Gastrocnemius medialis (tissue), 4 donors: ENCODE data around the gene HLA-B. TPM values are rescaled to one million over a fixed set of nuclear protein-coding genes. Genes with fewer than 3 reads are reported as not detected.

Experiments used
- ATAC-seq, 2 donors: fragments of 150-250 bp; one replicate each; pipeline ENCODE4 v1.9.1; 2016
- DNase-seq, 2 donors: peaks; one replicate each; pipeline ENCODE4 v3.0.0-alpha.2; 2019
- H3K27ac ChIP-seq, 4 donors: fragments of 200-600 bp; sonication (generic); 1 replicate in 1 of 4; 2 replicates in 3 of 4; pipeline ENCODE4 v1.5.1; 2016 to 2018; ENCODE audit warnings: mild to moderate bottlenecking in 2 of 4, moderate library complexity in 1 of 4
- H3K27me3 ChIP-seq, 3 donors: fragments of 200-600 bp; sonication (generic) in 2 of 3; 1 replicate in 1 of 3; 2 replicates in 2 of 3; pipeline versions ENCODE4 v1.5.1 to v1.6.0; 2016 to 2019; ENCODE audit warnings: mild to moderate bottlenecking in 1 of 3, moderate library complexity in 1 of 3
- H3K36me3 ChIP-seq, 2 donors: fragments of 200-600 bp; sonication (generic) in 1 of 2; one replicate each; pipeline ENCODE4 v1.5.1; 2017 to 2018
- H3K4me1 ChIP-seq, 2 donors: fragments of 200-600 bp; sonication (generic) in 1 of 2; one replicate each; pipeline ENCODE4 v1.5.1; 2016 to 2017; ENCODE audit warnings: mild to moderate bottlenecking in 2 of 2
- H3K4me3 ChIP-seq, 4 donors: fragments of 200-600 bp; sonication (generic) in 3 of 4; 1 replicate in 1 of 4; 2 replicates in 3 of 4; pipeline ENCODE4 v1.5.1; 2016 to 2019; ENCODE audit warnings: mild to moderate bottlenecking in 2 of 4
- H3K9me3 ChIP-seq, 3 donors: fragments of 200-600 bp; sonication (generic) in 2 of 3; 1 replicate in 1 of 3; 2 replicates in 2 of 3; pipeline ENCODE4 v1.5.1; 2016 to 2019
- POLR2A ChIP-seq, 2 donors: fragments of 450-650 bp; IDR thresholded peaks; one replicate each; pipeline ENCODE4 v1.6.1; 2017; ENCODE audit warnings: antibody characterized with exemption in 2 of 2, mild to moderate bottlenecking in 2 of 2, moderate library complexity in 2 of 2
- in situ Hi-C, 4 donors: fragments of 200-750 bp; cut with MboI; loops; one replicate each; pipeline versions ENCODE4 v1.15.0 to v1.8.0; 2017; ENCODE audit warnings: low sequenced_read_pairs in 4 of 4
- intact Hi-C: fragments of 100-400 bp; cut with DNase I; formaldehyde crosslinking; loops from one replicate; pipeline ENCODE4 v1.15.1; 2023; ENCODE audit warnings: low total_unique reads
- total RNA-seq, 4 donors: library from RNA; depleted of rRNA; stranded (reverse); fragments of >200 nt; gene quantifications; one replicate each; pipeline versions ENCODE4 v1.1.0 to v1.2.3, GENCODE V29; 2016
- TF ChIP-seq, protein P1 (sequence below), 5 experiments: fragments of 450-650 bp in 3 of 5; fragments of 200-600 bp in 2 of 5; sonication (generic) in 2 of 5; IDR thresholded peaks in 4 of 5; conservative IDR thresholded peaks in 1 of 5; 1 replicate in 4 of 5; 2 replicates in 1 of 5; pipeline ENCODE4 v1.5.1; 2016 to 2019; ENCODE audit warnings: antibody characterized with exemption in 5 of 5, mild to moderate bottlenecking in 3 of 5, moderate library complexity in 3 of 5

Gene HLA-B
- total RNA-seq, 4 donors from 2014 or later = 182 to 300 (median 192) TPM

DNA sequence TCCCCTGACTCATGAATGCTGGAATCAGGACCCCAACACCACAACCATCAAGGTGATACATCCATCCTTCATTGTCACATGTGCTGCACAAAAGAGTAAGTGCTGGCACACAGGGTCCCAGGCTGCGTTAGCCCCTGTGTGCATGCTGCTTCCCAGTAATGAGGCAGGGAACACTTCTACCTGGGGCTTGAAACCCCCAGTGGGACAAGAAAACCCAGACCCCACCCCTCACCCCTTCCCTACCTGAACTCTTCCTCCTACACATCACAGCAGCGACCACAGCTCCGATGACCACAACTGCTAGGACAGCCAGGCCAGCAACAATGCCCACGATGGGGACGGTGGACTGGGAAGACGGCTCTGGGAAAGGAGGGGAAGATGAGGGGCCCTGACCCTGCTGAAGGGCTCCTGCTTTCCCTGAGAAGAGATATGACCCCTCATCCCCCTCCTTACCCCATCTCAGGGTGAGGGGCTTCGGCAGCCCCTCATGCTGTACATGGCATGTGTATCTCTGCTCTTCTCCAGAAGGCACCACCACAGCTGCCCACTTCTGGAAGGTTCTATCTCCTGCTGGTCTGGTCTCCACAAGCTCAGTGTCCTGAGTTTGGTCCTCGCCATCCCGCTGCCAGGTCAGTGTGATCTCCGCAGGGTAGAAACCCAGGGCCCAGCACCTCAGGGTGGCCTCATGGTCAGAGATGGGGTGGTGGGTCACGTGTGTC lies 2.0 kb downstream of the HLA-B start:
- Histone ChIP-seq H3K4me3 (peak overlapping the region; percentile 28 to 70 (median 50)), H3K9me3 (no peaks in the 10 kb centered on the region), H3K4me1 (no peaks in the 10 kb centered on the region), H3K27ac (peak overlapping the region in 1 of 4 donors; percentile 72), H3K27me3 (peaks cover 0 to 10% (median 0%) of the 10 kb centered on the region in 3 donors), H3K36me3 (no peaks in the 10 kb centered on the region)
- in situ Hi-C loops (loop anchor here in 2 of 4 donors (5.0 to 10.0 kb wide), 2 partner anchors 80 to 88 kb away; partner anchors contain the start of gene HLA-C (in 1 of the 2)), intact Hi-C loops (no loop called here)
- no peak for TF ChIP-seq POLR2A (IDR thresholded peaks at IDR 0.05)
- TF ChIP-seq, protein P1, sequence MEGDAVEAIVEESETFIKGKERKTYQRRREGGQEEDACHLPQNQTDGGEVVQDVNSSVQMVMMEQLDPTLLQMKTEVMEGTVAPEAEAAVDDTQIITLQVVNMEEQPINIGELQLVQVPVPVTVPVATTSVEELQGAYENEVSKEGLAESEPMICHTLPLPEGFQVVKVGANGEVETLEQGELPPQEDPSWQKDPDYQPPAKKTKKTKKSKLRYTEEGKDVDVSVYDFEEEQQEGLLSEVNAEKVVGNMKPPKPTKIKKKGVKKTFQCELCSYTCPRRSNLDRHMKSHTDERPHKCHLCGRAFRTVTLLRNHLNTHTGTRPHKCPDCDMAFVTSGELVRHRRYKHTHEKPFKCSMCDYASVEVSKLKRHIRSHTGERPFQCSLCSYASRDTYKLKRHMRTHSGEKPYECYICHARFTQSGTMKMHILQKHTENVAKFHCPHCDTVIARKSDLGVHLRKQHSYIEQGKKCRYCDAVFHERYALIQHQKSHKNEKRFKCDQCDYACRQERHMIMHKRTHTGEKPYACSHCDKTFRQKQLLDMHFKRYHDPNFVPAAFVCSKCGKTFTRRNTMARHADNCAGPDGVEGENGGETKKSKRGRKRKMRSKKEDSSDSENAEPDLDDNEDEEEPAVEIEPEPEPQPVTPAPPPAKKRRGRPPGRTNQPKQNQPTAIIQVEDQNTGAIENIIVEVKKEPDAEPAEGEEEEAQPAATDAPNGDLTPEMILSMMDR (IDR thresholded peaks at IDR 0.05 in 4 of 5, conservative IDR thresholded peaks at IDR 0.05 in 1 of 5) = no peak
- ATAC-seq (no peak), DNase-seq (no peak)

DNA sequence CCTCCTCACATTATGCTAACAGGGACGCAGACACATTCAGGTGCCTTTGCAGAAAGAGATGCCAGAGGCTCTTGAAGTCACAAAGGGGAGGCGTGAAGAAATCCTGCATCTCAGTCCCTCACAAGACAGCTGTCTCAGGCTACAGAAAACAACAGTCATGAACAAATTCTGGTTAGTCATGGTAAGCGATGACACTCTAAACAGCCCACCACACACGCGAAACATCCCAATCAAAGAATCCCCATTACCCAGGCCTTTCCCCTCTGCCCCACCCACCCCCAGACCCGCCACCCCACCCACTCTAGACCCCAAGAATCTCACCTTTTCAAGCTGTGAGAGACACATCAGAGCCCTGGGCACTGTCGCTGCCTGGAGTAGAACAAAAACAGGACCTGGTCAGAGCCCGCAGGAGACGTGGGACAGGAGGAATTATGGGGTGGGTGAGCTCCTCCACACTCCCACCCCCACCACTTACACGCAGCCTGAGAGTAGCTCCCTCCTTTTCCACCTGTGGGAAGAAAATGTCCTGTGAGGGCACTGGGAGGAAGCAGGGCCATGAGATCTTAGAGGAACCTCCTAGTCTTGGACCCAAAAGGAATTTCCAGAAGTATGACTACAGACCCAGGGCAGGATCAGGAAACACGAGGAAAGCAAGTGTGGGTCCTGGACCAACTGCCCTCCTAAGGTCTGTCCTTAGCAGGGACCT lies 2.7 kb downstream of the HLA-B start:
- H3K27me3 ChIP-seq = peaks cover 0 to 10% (median 0%) of the 10 kb centered on the region in 3 donors
- in situ Hi-C loops (loop anchor here in 2 of 4 donors (5.0 to 10.0 kb wide), 2 partner anchors 80 to 87 kb away; partner anchors contain the start of gene HLA-C (in 1 of the 2)), intact Hi-C loops (no loop called here)
- no peaks in the 10 kb centered on the region for H3K9me3 ChIP-seq
- peak overlapping the region in 1 of 4 donors; percentile 70 for H3K4me3 ChIP-seq
- no peaks in the 10 kb centered on the region for H3K4me1 ChIP-seq
- no peaks in the 10 kb centered on the region for H3K36me3 ChIP-seq
- TF ChIP-seq, protein P1 (IDR thresholded peaks at IDR 0.05 in 4 of 5, conservative IDR thresholded peaks at IDR 0.05 in 1 of 5) = no peak
- TF ChIP-seq POLR2A (IDR thresholded peaks at IDR 0.05) = no peak
- ATAC-seq = no peak
- no peak for DNase-seq
- peak overlapping the region in 1 of 4 donors; percentile 72 for H3K27ac ChIP-seq

- no peaks in the 10 kb centered on the region for H3K4me1 ChIP-seq
- in situ Hi-C loops (loop anchor here in 2 of 4 donors (5.0 to 10.0 kb wide), 2 partner anchors 79 to 86 kb away; partner anchors contain the start of gene HLA-C (in 1 of the 2)), intact Hi-C loops (no loop called here)
- no peaks in the 10 kb centered on the region for H3K9me3 ChIP-seq
- TF ChIP-seq, protein P1 (IDR thresholded peaks at IDR 0.05 in 4 of 5, conservative IDR thresholded peaks at IDR 0.05 in 1 of 5) = no peak
- no peak for TF ChIP-seq POLR2A (IDR thresholded peaks at IDR 0.05)
- H3K27ac ChIP-seq = no peak overlapping the region
- peaks cover 0 to 7% (median 0%) of the 10 kb centered on the region in 3 donors for H3K27me3 ChIP-seq
- no peak overlapping the region for H3K4me3 ChIP-seq
- DNase-seq (no peak), ATAC-seq (no peak)
- no peaks in the 10 kb centered on the region for H3K36me3 ChIP-seq
Measured at GRCh38 chr6:31353384-31353945, 3.5 kb downstream of the HLA-B start.

- intact Hi-C loops (no loop called here), in situ Hi-C loops (loop anchor here in 2 of 4 donors (5.0 to 10.0 kb wide), 2 partner anchors 78 to 86 kb away; partner anchors contain the start of gene HLA-C (in 1 of the 2))
- no peaks in the 10 kb centered on the region for H3K4me1 ChIP-seq
- H3K27ac ChIP-seq = no peak overlapping the region
- TF ChIP-seq, protein P1 (IDR thresholded peaks at IDR 0.05 in 4 of 5, conservative IDR thresholded peaks at IDR 0.05 in 1 of 5) = no peak
- no peak for TF ChIP-seq POLR2A (IDR thresholded peaks at IDR 0.05)
- DNase-seq = no peak
- H3K9me3 ChIP-seq = no peaks in the 10 kb centered on the region
- no peak for ATAC-seq
- peaks cover 0 to 3% (median 0%) of the 10 kb centered on the region in 3 donors for H3K27me3 ChIP-seq
- no peak overlapping the region for H3K4me3 ChIP-seq
- no peaks in the 10 kb centered on the region for H3K36me3 ChIP-seq
Measured at GRCh38 chr6:31352683-31353383, 4.1 kb downstream of the HLA-B start.
